Endodermal cell (in vitro differentiated cells): ENCODE results near the gene TANGO2. TPM values are rescaled to one million over a fixed set of nuclear protein-coding genes. Genes with fewer than 3 reads are reported as not detected.

Experiments used
- DNase-seq: peaks from one replicate; pipeline ENCODE4 v3.0.0-alpha.2; 2017
- H3K27ac ChIP-seq: 2 replicates; pipeline ENCODE4 v1.5.1; 2013; ENCODE audit warnings: mild to moderate bottlenecking, low read depth, low read length, moderate library complexity
- H3K27me3 ChIP-seq: 2 replicates; pipeline ENCODE4 v1.6.1; 2013; ENCODE audit warnings: mild to moderate bottlenecking, low read length, moderate library complexity; ENCODE audit not compliant: insufficient read depth, control insufficient read depth, poor library complexity, severe bottlenecking
- H3K36me3 ChIP-seq: 2 replicates; pipeline ENCODE4 v1.7.0; 2013; ENCODE audit warnings: mild to moderate bottlenecking, low read length, moderate library complexity; ENCODE audit not compliant: control insufficient read depth, insufficient read depth
- H3K4me1 ChIP-seq: one replicate; pipeline ENCODE4 v1.7.0; 2013; ENCODE audit warnings: low read length; ENCODE audit not compliant: control insufficient read depth, insufficient read depth
- H3K4me3 ChIP-seq: 2 replicates; pipeline ENCODE4 v1.5.1; 2013; ENCODE audit warnings: mild to moderate bottlenecking, low read length, moderate library complexity
- H3K9ac ChIP-seq: 2 replicates; pipeline ENCODE4 v1.6.1; 2013; ENCODE audit warnings: mild to moderate bottlenecking, low read length, moderate library complexity; ENCODE audit not compliant: poor library complexity, severe bottlenecking; ENCODE audit errors: extremely low read depth
- H3K9me3 ChIP-seq: 2 replicates; pipeline ENCODE4 v1.6.1; 2013; ENCODE audit warnings: mild to moderate bottlenecking, low read length, moderate library complexity; ENCODE audit not compliant: control insufficient read depth
- H3K27ac Mint-ChIP-seq: 2 replicates; pipeline ENCODE4 v1.8.0; 2020; ENCODE audit warnings: mixed read lengths
- H3K27me3 Mint-ChIP-seq: 2 replicates; pipeline ENCODE4 v1.8.0; 2021; ENCODE audit warnings: mild to moderate bottlenecking, mixed read lengths; ENCODE audit not compliant: insufficient read depth
- H3K36me3 Mint-ChIP-seq: 2 replicates; pipeline ENCODE4 v1.8.0; 2020; ENCODE audit warnings: low read depth, mixed read lengths
- H3K4me1 Mint-ChIP-seq: 2 replicates; pipeline ENCODE4 v1.8.0; 2020; ENCODE audit warnings: mixed read lengths
- H3K4me3 Mint-ChIP-seq: 2 replicates; pipeline ENCODE4 v1.8.0; 2020; ENCODE audit warnings: mild to moderate bottlenecking, moderate library complexity, mixed read lengths
- H3K9me3 Mint-ChIP-seq: 2 replicates; pipeline ENCODE4 v1.8.0; 2020; ENCODE audit warnings: mild to moderate bottlenecking, mixed read lengths
- CTCF ChIP-seq: fragments of 200-600 bp; sonication (generic); conservative IDR thresholded peaks from 2 replicates; pipeline ENCODE4 v1.5.0; 2021; ENCODE audit warnings: antibody characterized with exemption, mild to moderate bottlenecking
- WGBS, 2 experiments: methylation state at CpG; one replicate each; pipeline versions ENCODE4 v1.1.5 to v1.1.7; 2013; ENCODE audit warnings: missing lambda C conversion rate in 2 of 2, mixed read lengths in 1 of 2; ENCODE audit not compliant: insufficient coverage in 1 of 2, insufficient read length in 1 of 2; 5-methylcytosine and 5-hydroxymethylcytosine counted together
- total RNA-seq, 2 donors: library from RNA; stranded (reverse); fragmentation: NEBNext Ultra II Directional in 1 of 2; extraction: Animal tissue kit (Norgen Biotek cat#: 25700) in 1 of 2; gene quantifications; 2 replicates in 1 of 2; 3 replicates in 1 of 2; pipeline ENCODE4 v1.2.1, GENCODE V29; 2021

Gene TANGO2
- total RNA-seq, 2 donors from 2014 or later: 19.9 to 21.8 TPM

- no peak overlapping the region for H3K4me3 Mint-ChIP-seq
- Histone ChIP-seq H3K27me3 (no peaks in the 10 kb centered on the region), H3K36me3 (peaks cover 81% of the 10 kb centered on the region), H3K4me1 (no peaks in the 10 kb centered on the region), H3K27ac (no peak overlapping the region), H3K4me3 (no peak overlapping the region), H3K9me3 (no peaks in the 10 kb centered on the region), H3K9ac (no peak overlapping the region)
- no peaks in the 10 kb centered on the region for H3K9me3 Mint-ChIP-seq
- peaks cover 56% of the 10 kb centered on the region for H3K36me3 Mint-ChIP-seq
- TF ChIP-seq CTCF: no peak
- no peaks in the 10 kb centered on the region for H3K4me1 Mint-ChIP-seq
- 89 to 98% methylated on average over 3 to 7 of the region's 7 CpGs for WGBS, 2 experiments
- no peaks in the 10 kb centered on the region for H3K27me3 Mint-ChIP-seq
- no peak overlapping the region for H3K27ac Mint-ChIP-seq
- DNase-seq: no peak
Observed at GRCh38 chr22:20107471-20107901, 86.6 kb downstream of the TANGO2 start.

- Histone ChIP-seq H3K27ac (no peak overlapping the region), H3K4me1 (no peaks in the 10 kb centered on the region), H3K9ac (no peak overlapping the region), H3K36me3 (peaks cover 79% of the 10 kb centered on the region), H3K9me3 (no peaks in the 10 kb centered on the region), H3K4me3 (no peak overlapping the region), H3K27me3 (no peaks in the 10 kb centered on the region)
- no peak for TF ChIP-seq CTCF
- H3K36me3 Mint-ChIP-seq: peaks cover 50% of the 10 kb centered on the region
- no peak overlapping the region for H3K27ac Mint-ChIP-seq
- DNase-seq: no peak
- H3K4me3 Mint-ChIP-seq: no peak overlapping the region
- no peaks in the 10 kb centered on the region for H3K4me1 Mint-ChIP-seq
- no peaks in the 10 kb centered on the region for H3K9me3 Mint-ChIP-seq
- no peaks in the 10 kb centered on the region for H3K27me3 Mint-ChIP-seq
- 93 to 94% methylated on average over 11 to 13 of the region's 13 CpGs for WGBS, 2 experiments
Observed at GRCh38 chr22:20107951-20108756, 87.2 kb downstream of the TANGO2 start.

GRCh38 chr22:20108757-20109230 lies 87.9 kb downstream of the TANGO2 start:
- Histone ChIP-seq H3K36me3 (peaks cover 73% of the 10 kb centered on the region), H3K9ac (no peak overlapping the region), H3K4me1 (no peaks in the 10 kb centered on the region), H3K4me3 (no peak overlapping the region), H3K9me3 (no peaks in the 10 kb centered on the region), H3K27ac (no peak overlapping the region), H3K27me3 (no peaks in the 10 kb centered on the region)
- Mint-ChIP-seq H3K27me3 (no peaks in the 10 kb centered on the region), H3K27ac (no peak overlapping the region), H3K4me1 (no peaks in the 10 kb centered on the region), H3K9me3 (no peaks in the 10 kb centered on the region), H3K36me3 (peaks cover 44% of the 10 kb centered on the region), H3K4me3 (no peak overlapping the region)
- no peak for TF ChIP-seq CTCF
- 89 to 94% methylated on average over 9 to 12 of the region's 12 CpGs for WGBS, 2 experiments
- DNase-seq: no peak
